Endometrium (tissue), 2 donors: ENCODE results near the gene SERPINB10.

Experiments
- FAIRE-seq: peaks from 2 replicates; lab custom pipeline; 2012; peaks lifted over from hg19 to GRCh38; lab: Jason Lieb, UNC
- donor health status: control.
- donor health status: control.

The SERPINB10 gene

GRCh38 chr18:63980896-63981460 is 73.2 kb downstream of the SERPINB10 start:
- no peak for FAIRE-seq

- FAIRE-seq, result no peak
Observed at GRCh38 chr18:63981719-63982118, 74.0 kb downstream of the SERPINB10 start.

GRCh38 chr18:63982361-63982760 is 74.6 kb downstream of the SERPINB10 start:
- no peak for FAIRE-seq
